Left kidney (tissue), 2 donors: Measurements from ENCODE around the gene TSPO. TPM values are rescaled to one million over a fixed set of nuclear protein-coding genes. Genes with fewer than 3 reads are reported as not detected.
"Not testable (repeated sequence)": the region's sequence is repeated elsewhere in the genome, so short reads cannot be mapped to it uniquely, and the experiment has no call there.

Experiments used
- DNase-seq: peaks from one replicate; pipeline ENCODE4 v3.0.0-alpha.2; 2013
- polyA plus RNA-seq: library from polyadenylated mRNA; unstranded; fragments of 120-200 nt; gene quantifications from one replicate; pipeline ENCODE4 v1.2.1, GENCODE V29; 2013; ENCODE audit not compliant: insufficient read length

Gene TSPO
- polyA plus RNA-seq, 1 donor: 12.2 TPM

DNA sequence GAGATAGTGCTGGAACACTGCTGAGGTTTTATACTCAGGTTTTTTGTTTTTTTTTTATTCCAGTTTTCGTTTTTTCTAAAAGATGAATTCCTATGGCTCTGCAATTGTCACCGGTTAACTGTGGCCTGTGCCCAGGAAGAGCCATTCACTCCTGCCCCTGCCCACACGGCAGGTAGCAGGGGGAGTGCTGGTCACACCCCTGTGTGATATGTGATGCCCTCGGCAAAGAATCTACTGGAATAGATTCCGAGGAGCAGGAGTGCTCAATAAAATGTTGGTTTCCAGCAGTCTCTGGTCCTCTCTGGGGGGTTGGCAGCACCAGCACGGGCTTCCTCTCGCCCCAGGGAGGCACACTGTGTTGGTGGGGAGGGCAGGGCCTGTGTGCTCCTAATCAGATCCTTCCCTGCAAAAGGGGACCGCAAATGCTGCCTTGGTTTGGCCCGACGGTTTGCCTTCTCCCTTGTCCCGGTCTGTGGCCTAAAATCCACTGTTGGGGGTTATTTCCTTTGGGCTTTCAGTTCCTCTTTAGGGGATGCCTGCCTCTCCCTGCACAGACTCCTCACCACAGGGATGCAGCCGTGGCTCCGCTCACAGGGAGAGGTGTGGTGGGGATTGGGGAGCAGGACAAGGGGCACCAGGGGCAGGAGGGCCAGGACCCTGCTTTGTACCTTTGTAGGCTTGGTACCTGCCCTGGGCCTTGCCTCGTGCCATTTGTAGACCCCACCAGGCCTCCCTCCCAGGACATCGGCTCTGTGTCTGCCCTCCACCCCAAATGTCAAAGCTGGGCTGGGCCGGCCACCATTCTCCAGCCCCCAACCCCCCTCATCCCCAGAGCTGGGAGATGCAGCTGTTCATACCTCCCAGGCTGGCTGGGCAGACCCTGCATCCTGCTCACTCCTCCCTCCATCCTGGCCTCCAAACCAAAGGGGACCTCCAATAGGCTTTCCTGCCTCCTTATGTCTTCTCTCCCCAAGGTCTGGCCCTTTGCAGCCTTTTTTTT is 21.6 kb upstream of the TSPO start:
- DNase-seq: no peak

DNA sequence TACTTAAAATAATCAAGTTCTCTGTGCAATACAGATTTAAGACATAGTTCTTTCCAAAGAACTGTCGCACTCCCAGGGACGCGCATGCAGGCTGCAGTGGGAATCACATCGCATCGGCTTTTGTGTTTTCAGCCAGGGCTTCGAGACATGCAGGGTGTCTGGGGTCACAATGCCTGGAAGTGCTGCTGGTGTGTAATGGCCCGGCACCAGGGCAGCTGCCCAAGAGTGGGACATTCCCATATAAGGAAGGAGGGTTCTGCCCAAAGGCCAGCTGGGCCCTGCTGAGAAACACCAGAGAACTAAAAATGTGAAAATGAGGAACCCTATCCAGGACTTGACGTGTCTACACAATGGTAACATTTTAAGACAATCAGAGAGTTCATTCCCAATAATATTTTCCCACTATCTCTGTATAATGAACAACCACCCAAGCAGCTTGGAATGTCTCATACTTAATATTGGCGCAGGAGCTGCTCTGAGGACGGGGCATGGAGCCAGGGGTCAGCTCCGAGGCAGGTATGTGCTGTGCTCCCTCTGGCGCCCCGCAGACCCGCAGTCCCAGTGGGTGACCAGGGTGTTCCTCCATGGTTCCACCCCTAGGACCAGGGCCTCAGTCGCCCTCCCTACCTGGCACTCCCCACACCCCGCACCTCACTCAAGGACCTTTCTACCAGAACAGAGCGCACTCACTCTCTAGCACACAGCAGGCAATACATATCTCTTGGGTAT is 19.4 kb upstream of the TSPO start:
- no peak for DNase-seq

DNA sequence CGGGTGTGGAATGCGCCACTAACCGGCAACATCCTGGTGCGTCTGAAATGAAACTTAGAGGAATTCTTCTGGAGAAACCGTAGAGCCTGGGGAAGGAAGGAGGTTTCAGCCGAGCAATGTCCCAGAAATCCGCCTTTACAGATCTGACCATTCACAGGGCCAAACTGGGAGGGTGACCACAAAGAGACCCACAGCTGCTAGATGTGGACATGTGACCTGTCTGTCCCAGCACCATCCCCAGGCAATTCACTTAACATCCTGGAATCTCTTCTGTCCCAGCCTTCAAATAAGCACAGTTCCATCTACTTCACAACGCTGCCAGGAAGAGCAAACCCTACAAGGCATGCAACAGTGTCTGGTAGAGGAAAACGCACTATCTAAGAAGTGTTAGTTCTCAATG is 18.0 kb upstream of the TSPO start:
- DNase-seq: no peak

DNA sequence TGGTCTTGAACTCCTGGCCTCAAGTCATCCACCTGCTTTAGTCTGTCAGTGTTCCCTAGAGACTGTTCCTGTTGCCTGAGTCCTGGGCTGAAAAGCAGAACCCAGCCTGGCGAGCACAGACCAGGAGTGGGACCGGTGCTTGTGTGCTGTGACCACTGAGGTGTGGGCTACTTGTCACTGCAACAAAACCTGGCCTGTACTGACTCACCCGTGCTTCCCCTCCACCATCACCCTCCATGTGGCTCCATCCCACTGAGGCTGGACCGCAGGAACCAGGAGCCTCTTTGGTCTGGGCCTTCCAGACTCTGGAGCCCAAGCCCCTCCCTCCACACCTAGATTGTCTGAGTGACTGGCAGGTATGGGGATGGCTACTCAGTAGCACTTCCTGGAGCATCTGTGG is 16.8 kb upstream of the TSPO start:
- DNase-seq: no peak

- no peak for DNase-seq
These were observed 15.8 kb upstream of the TSPO start for GRCh38 chr22:43135565-43135964.

DNA sequence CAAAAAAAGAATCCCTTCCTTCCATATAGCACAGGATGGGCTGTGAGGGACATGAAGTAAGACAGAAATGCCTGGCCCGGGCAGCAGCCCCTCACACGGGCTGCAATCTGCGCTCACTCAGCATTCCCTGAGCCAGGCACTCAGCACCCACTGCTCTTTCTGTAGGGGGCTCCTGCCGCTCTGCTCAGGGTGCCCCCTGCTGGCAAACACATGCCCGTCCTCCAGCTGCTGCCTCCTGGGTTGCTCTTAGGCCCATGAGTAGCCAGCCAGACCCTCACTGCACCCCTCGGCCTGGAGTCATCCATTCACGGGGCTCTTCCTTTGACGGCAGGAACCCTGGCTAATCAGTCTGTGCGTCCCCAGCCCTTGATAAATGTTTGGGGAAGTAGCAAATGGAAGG is 15.1 kb upstream of the TSPO start:
- no peak for DNase-seq

DNA sequence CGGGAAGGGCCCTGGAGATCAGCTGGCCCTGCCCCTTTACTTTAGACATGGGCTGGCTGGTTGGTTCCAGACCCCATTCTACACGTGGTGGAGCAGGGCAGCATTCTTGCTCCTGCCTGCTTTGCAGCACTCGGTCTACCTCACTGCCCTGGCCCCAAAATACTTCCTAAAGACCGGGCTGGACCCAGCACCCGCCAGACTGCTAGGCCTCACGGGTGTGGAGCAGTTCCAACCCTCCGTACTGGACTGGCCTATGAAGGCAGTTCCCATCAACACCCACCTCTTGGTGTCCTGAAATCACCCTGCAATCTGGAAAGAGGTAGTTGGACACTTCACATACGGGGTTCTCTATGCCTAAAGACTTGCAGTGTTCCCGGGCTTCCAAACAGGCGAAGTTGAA is 14.6 kb upstream of the TSPO start:
- no peak for DNase-seq

GRCh38 chr22:43142880-43143562 is 8.3 kb upstream of the TSPO start, which contains the start of gene MCAT:
TSS of gene MCAT (minus strand) at chr22:43143398. CDS start at chr22:43143348, 50 bp downstream.
- peak; percentile 79 for DNase-seq

DNA sequence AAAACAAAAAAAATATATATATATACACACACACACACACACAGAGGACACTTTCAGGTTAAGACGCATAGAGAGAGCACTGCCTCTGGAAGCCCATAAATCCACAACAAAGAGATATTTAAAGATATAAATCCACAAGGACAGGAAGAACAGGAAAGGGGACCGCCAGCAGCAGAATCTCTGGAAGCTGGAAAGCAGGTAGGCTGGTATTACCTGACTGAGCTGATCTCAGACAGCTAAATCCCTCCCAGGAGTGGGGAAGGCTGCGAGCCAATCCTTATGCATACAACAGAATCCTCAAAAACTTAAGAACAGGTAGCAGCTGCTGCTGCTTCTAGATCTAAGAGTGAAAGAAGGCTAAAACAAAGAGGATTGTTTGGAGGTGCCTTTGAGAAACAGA is 6.4 kb upstream of the TSPO start:
- no peak for DNase-seq

- not testable (repeated sequence) for DNase-seq
These were observed 6.0 kb upstream of the TSPO start for GRCh38 chr22:43145371-43145770.

- DNase-seq: not testable (repeated sequence)
These were observed 5.0 kb upstream of the TSPO start for GRCh38 chr22:43146332-43146731.

GRCh38 chr22:43147821-43148220 is 3.5 kb upstream of the TSPO start:
- no peak for DNase-seq

DNA sequence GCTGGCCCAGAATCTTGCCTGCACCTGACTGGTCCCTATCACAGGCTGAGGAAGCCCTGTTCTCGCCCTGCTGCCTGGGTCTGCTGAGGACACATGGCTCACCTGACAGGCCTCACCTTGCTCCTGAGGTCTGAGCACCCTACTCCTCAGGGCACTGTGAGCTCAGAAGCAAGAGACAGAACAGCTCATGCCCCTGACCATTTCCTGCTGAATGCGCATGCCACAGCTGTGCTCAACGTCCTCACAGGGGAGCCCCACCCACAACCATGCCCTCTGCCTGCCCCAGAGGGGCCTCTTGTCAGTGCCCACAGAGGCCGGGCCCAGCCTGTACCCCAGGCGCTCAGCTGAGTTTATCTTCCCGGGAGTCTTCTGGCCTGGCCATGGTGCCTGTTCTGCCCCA is 2.8 kb upstream of the TSPO start:
- no peak for DNase-seq

DNA sequence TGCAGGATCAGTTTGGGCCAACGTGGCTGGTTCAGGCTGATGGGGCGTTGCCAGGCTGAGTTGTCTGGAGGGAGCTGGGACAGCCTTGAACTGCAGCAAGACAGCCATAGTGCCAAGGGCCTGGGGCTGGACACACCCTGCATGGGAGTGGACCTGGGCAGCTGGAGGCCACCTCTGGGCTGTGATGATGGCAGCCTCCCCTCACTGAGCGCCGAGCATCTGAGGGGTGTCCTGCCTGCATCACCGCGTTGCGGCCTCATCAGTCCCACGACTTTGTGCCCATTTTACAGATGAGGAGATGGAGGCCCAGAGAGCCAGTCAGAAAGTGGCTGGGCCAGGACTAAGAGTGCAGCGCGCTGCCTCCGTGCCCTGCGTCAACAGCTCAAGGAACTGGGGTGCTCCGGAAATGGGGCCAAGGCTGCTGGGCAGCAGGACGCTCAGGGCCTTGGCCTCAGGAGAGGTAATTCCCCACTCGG is 590 bp upstream of the TSPO start:
- no peak for DNase-seq

- no peak for DNase-seq
These were observed 621 bp downstream of the TSPO start for GRCh38 chr22:43152003-43152356.

DNA sequence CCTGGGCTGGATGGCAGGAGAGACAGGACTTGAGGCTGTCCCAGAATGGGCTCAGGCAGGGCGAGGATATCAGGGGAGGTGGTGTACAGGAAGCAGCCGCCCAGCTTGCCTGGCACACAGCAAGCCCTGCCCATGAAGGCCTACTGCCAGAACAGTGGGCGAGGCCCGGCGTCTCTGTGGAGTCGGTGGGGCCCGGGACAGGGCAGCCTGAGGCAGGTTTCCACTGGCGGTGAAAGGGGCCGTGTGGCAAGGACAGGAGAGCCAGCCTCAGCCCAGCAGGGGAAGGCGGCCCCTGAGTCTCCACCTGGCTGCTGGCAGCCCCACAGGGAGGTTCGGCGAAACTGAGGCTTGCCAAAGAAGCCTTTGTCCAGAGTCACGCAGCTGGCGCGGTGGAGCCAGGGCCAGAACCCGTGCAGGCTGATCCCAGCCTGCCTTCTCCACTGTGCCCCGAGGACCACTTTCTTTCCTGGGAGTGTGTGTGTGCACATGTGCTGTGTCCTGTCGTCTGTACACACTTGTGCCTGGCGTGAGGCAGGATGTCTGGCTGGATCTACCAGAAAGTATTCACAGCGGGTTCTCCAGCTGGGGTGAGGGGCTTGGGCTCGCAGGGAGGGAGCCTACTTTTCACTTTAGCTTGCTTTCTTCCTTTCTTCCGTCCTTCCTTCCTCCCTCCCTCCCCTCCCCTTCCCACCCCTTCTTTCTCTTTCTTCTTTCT is 1.2 kb downstream of the TSPO start:
- DNase-seq: no peak

- DNase-seq: no peak
These were observed 2.5 kb downstream of the TSPO start for GRCh38 chr22:43153899-43154298.

DNA sequence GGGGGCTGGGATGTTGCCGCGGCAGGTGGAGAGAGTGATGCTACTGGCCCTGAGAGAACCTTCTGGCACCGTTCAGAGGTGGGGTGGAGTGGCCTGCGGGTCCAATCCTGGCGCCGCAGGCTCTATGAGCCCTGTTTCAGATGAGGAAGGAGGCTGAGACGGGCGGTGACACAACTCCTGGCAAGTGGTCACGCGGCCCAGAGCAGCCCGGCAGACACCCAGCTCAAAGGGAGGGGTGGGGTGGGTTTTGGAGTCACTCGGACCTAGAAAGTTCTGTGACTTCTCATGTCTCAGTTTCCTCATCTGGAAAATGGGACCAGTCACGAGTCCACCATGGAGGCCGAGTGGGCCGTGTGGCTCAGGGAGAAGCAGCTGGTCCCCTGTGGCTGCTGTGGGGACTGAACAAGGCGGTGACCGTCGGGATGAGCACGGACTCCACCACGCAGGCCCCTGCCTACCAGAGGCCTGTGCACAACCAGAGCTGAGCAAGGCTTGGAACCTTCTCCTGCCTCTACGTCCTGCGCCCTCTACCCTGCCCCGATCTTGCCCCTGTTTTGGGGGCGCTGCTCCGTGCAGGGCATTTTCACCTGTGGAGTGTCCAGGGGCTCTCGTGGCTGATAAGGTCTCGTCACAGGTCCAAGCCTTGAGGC is 3.7 kb downstream of the TSPO start:
- DNase-seq: no peak

- DNase-seq: no peak
These were observed 4.4 kb downstream of the TSPO start for GRCh38 chr22:43155789-43156188.

DNA sequence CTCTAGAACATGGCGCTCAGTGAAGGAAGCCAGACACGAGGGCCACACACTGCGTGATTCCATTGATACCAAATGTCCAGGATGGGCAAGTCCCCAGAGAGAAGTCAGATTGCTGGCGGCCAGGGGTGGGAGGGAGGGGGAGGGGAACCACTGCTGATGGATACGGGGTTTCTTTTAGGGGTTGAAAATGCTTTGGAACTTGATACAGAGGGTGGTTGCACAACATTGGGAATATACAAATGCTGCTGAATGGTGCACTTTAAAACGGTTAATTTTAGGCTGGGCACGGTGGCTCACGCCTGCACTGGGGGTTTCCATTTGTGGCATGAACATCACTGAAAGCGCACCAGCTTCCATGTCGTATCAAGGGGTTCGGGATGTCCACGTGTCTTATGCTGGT is 5.1 kb downstream of the TSPO start:
- DNase-seq: no peak

- no peak for DNase-seq
These were observed 6.7 kb downstream of the TSPO start for GRCh38 chr22:43157874-43158546.
